BE2C (cell line): ENCODE data around the gene LPO.

Source experiments
- DNase-seq: peaks from one replicate; pipeline ENCODE4 v3.0.0-alpha.2; 2020
- H3K27me3 ChIP-seq: fragments of 250-450 bp; sonication (Bioruptor Pico); 2 replicates; pipeline ENCODE4 v1.5.1; 2020; ENCODE audit warnings: mild to moderate bottlenecking
- H3K36me3 ChIP-seq: fragments of 250-450 bp; sonication (Bioruptor Pico); 2 replicates; pipeline ENCODE4 v1.5.1; 2020; ENCODE audit warnings: mild to moderate bottlenecking
- H3K4me1 ChIP-seq: fragments of 250-450 bp; sonication (Bioruptor Pico); 2 replicates; pipeline ENCODE4 v1.5.1; 2020
- H3K4me3 ChIP-seq: 2 replicates; pipeline ENCODE4 v1.5.1; 2011; ENCODE audit warnings: low read depth, low read length
- H3K9me3 ChIP-seq: fragments of 250-450 bp; sonication (Bioruptor Pico); 2 replicates; pipeline ENCODE4 v1.5.1; 2020
- CTCF ChIP-seq: IDR thresholded peaks from 2 replicates; pipeline ENCODE4 v1.5.1; 2012; ENCODE audit warnings: mild to moderate bottlenecking, low read depth, low read length

Gene LPO

GRCh38 chr17:58239987-58240386 is 1.6 kb downstream of the LPO start:
- peaks cover 98% of the 10 kb centered on the region for H3K27me3 ChIP-seq
- no peak for DNase-seq
- no peaks in the 10 kb centered on the region for H3K9me3 ChIP-seq
- H3K4me3 ChIP-seq: no peak overlapping the region
- no peaks in the 10 kb centered on the region for H3K36me3 ChIP-seq
- no peaks in the 10 kb centered on the region for H3K4me1 ChIP-seq
- TF ChIP-seq CTCF: no peak

- Histone ChIP-seq H3K36me3 (no peaks in the 10 kb centered on the region), H3K4me1 (no peaks in the 10 kb centered on the region), H3K4me3 (no peak overlapping the region), H3K9me3 (no peaks in the 10 kb centered on the region), H3K27me3 (peaks cover 89% of the 10 kb centered on the region)
- TF ChIP-seq CTCF: no peak
- DNase-seq: no peak
Observed at GRCh38 chr17:58242171-58242784, 3.9 kb downstream of the LPO start.

GRCh38 chr17:58244963-58245362 is 6.6 kb downstream of the LPO start:
- Histone ChIP-seq H3K9me3 (no peaks in the 10 kb centered on the region; the same call in 1 of the 2 replicates), H3K27me3 (peaks cover 78% of the 10 kb centered on the region), H3K36me3 (no peaks in the 10 kb centered on the region), H3K4me3 (no peak overlapping the region), H3K4me1 (no peaks in the 10 kb centered on the region)
- no peak for DNase-seq
- no peak for TF ChIP-seq CTCF

- no peak overlapping the region for H3K4me3 ChIP-seq
- H3K36me3 ChIP-seq: no peaks in the 10 kb centered on the region
- TF ChIP-seq CTCF: no peak
- H3K27me3 ChIP-seq: peaks cover 78% of the 10 kb centered on the region
- no peak for DNase-seq
- no peaks in the 10 kb centered on the region for H3K4me1 ChIP-seq
- peaks cover 4% of the 10 kb centered on the region; the same call in 1 of the 2 replicates for H3K9me3 ChIP-seq
Observed at GRCh38 chr17:58245428-58246103, 7.2 kb downstream of the LPO start.

- no peak overlapping the region for H3K4me3 ChIP-seq
- peaks cover 4% of the 10 kb centered on the region; the same call in 1 of the 2 replicates for H3K9me3 ChIP-seq
- no peaks in the 10 kb centered on the region for H3K36me3 ChIP-seq
- no peak for DNase-seq
- H3K27me3 ChIP-seq: peaks cover 74% of the 10 kb centered on the region
- no peak for TF ChIP-seq CTCF
- no peaks in the 10 kb centered on the region for H3K4me1 ChIP-seq
Observed at GRCh38 chr17:58246104-58246740, 7.8 kb downstream of the LPO start.

GRCh38 chr17:58246781-58247180 is 8.4 kb downstream of the LPO start:
- peaks cover 4% of the 10 kb centered on the region; the same call in 1 of the 2 replicates for H3K9me3 ChIP-seq
- TF ChIP-seq CTCF: no peak
- DNase-seq: no peak
- no peaks in the 10 kb centered on the region for H3K36me3 ChIP-seq
- no peaks in the 10 kb centered on the region for H3K4me1 ChIP-seq
- no peak overlapping the region for H3K4me3 ChIP-seq
- H3K27me3 ChIP-seq: peaks cover 70% of the 10 kb centered on the region
